PC-3 (cell line): ENCODE measurements around the gene ZAP70.

Experiments
- EZH2phosphoT487 ChIP-seq: fragments of 300-600 bp; sonication (generic); IDR thresholded peaks from 2 replicates; pipeline ENCODE4 v1.6.1; 2018; ENCODE audit warnings: mild to moderate bottlenecking, antibody characterized with exemption, low read length, borderline replicate concordance
- TF ChIP-seq, protein P1 (sequence below): fragments of 300-600 bp; sonication (generic); conservative IDR thresholded peaks from 2 replicates; pipeline ENCODE4 v1.5.1; 2017; ENCODE audit warnings: antibody characterized with exemption, low read depth, mild to moderate bottlenecking, low read length

DNA sequence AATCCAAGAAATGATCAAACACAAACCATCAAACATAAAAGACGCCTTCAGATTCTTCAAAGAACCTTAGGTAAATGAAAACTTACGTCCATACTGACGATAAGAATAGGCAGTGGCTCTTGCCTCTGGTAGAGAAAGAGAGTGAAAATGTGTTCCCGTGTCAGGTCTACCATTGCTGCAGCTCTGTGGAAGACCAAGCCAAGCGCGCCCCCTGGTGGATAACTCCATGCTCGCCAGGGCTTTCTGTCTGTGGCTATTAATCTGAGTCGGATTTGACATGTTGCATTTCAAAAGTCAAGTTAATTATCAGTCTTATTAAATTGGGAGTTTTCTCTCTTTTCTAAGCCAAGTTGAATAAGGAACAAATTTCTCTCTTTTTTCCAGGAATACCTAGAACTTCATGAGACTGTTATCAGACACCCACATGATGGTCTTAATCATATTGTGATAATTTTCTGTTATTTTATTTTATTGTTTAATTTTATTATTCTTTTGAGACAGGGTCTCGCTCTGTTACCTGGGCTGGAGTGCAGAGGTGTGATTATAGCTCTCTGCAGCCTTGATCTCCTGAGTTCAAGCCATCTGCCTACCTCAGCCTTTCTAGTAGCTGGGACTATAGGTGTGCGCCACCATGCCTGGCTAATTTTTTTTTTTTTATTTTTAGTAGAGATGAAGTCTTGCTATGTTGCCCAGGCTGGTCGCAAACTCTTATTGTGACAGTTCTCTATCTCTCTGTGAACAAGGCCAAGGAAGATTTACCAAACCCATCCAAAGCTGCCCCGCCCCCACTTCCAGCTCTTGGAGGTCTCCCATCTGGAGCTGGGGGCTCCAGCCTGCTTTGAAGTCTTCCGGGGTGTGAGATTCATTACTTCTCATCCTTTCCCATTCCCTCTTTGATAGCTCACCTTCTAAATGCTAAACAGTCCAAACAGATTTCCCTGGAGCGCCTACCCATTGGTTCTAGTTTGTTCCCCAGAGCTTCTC is 15.8 kb upstream of the ZAP70 start:
- TF ChIP-seq, protein P1, sequence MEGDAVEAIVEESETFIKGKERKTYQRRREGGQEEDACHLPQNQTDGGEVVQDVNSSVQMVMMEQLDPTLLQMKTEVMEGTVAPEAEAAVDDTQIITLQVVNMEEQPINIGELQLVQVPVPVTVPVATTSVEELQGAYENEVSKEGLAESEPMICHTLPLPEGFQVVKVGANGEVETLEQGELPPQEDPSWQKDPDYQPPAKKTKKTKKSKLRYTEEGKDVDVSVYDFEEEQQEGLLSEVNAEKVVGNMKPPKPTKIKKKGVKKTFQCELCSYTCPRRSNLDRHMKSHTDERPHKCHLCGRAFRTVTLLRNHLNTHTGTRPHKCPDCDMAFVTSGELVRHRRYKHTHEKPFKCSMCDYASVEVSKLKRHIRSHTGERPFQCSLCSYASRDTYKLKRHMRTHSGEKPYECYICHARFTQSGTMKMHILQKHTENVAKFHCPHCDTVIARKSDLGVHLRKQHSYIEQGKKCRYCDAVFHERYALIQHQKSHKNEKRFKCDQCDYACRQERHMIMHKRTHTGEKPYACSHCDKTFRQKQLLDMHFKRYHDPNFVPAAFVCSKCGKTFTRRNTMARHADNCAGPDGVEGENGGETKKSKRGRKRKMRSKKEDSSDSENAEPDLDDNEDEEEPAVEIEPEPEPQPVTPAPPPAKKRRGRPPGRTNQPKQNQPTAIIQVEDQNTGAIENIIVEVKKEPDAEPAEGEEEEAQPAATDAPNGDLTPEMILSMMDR = peak; percentile 95
- TF ChIP-seq EZH2phosphoT487 = no peak
